HG03457 (cell line): ENCODE data around the gene PPTC7.

Experiments used
- ATAC-seq: cut with Tn5 transposase; IDR thresholded peaks from one replicate; pipeline ENCODE4 v1.9.1; 2021; ENCODE audit warnings: moderate number of reproducible peaks; ENCODE audit not compliant: unreplicated experiment

PPTC7 gene

GRCh38 chr12:110498984-110499706 is 84.0 kb downstream of the PPTC7 start:
- no peak for ATAC-seq
